GM18499 (cell line): Measurements from ENCODE around the gene ANAPC5.
"Not testable (repeated sequence)": the region's sequence is repeated elsewhere in the genome, so short reads cannot be mapped to it uniquely, and the experiment has no call there.

Source experiments
- ATAC-seq: cut with Tn5 transposase; IDR thresholded peaks from one replicate; pipeline ENCODE4 v1.9.1; 2021; ENCODE audit warnings: moderate number of reproducible peaks; ENCODE audit not compliant: insufficient read depth, unreplicated experiment

ANAPC5 gene

DNA sequence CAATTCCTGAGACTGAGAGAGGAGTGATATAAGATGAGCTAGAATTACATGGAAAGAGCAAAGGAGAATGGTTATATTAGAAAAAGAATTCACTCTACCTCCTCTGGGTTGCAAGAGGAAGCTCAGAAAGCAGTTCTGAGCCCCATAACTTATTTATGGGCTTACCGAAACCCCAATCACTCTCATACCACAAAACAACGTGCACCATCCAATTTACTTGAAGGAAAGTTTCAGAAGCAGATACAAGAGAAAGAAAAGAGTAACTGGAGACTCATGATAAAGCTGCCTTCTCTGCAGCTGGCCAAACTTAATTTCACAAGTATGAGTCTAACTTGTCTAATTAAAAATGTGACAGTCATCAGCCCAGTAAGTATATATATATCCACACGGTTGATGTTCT is 28.3 kb downstream of the ANAPC5 start:
- ATAC-seq = no peak

DNA sequence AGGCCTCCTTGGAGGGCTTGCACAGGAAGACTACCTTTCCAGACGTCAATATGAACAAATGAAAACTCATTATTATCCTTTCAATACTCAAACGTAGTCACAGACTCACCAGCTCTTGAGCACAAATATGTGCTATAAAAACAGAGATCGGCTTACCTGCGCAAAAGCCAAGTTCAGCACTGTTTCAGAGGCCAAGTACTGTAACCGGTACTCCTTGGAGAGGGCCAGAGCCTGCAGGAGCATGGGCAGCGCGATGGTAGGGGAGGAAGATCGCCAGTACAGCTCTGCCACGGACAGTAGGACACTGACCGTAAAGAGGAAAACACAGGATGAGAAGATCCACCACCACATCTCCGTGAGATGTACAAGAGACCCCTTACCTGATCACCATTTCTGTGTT is 34.1 kb downstream of the ANAPC5 start:
- ATAC-seq = no peak

DNA sequence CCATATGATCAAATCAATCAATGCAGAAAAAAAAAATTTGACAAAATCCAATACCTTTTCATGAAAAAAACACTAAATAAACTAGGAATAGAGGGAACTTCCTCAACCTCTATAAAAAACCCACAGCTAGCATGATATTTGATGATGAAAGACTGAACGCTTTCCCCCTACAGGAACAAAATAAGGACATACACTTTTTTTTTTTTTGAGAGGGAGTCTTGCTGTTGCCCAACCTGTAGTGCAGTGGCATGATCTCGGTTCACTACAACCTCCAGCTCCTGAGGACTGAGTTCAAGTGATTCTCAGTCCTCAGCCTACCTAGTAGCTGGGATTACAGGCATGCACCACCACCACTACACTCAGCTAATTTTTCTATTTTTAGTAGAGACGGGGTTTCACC is 37.8 kb downstream of the ANAPC5 start:
- no peak for ATAC-seq

DNA sequence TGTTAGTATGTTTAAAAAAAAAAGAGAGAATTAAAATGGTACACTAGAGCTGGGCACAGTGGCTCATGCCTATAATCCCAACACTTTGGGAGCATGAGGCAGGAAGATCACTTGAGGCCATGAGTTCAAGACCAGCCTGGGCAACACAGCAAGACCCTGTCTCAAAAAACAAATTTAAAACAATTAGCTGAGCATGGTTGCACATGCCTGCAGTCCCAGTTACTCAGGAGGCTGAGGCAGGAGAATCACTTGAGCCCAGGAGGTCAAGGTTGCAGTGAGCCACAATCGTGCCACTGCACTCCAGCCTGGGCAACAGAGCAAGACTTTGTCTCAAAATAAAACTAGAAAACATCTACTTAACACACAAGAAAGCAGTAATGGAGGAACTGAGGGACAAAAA is 42.0 kb downstream of the ANAPC5 start:
- ATAC-seq = not testable (repeated sequence)

DNA sequence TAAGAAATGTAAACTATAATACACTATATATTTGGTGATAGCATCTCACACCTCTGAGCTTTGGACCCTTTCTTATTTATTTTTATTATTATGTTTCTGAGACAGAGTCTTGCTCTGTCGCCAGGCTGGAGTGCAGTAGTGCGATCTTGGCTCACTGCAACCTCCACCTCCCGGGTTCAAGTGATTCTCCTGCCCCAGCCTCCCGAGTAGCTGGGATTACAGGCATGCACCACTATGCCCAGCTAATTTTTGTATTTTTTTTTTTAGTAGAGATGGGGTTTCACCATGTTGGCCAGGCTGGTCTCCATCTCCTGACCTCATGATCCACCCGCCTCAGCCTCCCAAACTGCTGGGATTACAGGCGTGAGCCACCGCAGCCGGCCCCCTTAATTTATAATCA is 44.8 kb downstream of the ANAPC5 start:
- ATAC-seq = not testable (repeated sequence)

DNA sequence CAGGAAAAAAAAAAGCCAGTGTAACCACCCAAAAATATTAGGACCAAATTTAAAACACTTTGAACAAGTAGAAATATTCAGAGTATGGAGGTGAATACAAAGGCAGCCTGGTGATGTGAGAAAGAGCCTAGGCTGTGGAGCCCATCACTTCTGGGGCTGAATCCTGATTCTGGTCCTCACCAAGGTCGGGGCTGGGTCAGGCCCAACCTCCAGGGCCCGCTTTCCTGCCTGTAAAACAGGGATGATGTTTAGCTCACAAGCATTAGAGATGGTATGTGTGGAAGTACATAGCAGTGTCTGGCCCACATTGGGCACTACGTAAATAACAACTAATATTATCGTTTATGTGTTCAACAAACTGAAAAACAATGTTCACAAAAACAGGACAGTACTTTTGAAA is 47.9 kb downstream of the ANAPC5 start:
- no peak for ATAC-seq

DNA sequence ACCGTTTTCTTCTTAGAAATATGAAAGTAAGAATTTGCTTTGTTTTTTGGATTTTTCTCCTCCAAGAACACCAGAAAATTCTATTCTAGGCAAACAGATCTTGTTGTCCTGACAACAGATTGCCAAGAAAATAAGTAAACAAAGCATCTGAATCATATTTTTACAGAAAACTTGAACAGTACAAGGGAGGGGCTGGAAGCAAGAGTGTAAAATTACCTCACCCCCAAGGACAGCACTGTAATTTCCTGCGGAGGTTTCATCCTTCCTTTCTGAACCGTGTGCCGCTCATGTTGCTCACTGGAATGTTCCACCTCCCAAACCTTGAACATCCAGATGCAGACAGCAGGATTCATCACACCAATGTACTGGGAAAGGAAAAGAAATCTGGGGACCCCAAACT is 50.3 kb downstream of the ANAPC5 start:
- ATAC-seq = no peak

DNA sequence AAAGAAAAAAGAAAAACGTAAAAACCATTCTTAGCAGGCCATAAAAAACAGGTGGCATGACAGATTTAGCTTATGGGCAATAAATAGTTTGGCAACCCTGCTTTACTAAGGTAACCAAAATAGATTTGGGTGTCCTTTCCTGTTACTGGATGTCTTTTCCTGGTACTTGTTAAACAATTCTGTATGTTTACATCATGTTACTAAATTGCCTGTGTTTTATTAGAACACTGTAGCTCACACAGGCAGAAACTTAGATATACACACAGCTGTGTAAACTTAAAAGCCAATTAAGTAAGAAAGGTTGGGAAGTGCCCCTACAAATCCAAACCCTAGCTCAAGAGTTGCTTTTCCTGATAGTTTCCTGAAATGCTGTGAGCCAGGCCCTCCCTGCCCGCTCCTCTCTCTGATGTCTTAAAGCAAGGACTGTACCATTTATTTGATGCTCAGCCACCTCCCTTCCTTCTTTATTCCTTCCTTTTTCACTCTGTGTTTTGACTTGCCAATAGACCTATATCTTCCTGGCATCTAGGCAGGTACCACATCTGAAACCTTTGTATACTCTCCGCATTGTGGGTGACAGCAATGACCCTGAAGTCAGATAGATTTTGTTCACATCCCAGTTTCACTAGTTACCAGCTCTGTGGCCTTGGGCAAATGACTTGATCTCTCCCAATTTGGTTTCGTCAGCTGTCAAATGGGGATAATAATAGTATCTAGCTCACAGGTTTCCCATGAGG is 52.0 kb downstream of the ANAPC5 start:
- ATAC-seq = no peak

DNA sequence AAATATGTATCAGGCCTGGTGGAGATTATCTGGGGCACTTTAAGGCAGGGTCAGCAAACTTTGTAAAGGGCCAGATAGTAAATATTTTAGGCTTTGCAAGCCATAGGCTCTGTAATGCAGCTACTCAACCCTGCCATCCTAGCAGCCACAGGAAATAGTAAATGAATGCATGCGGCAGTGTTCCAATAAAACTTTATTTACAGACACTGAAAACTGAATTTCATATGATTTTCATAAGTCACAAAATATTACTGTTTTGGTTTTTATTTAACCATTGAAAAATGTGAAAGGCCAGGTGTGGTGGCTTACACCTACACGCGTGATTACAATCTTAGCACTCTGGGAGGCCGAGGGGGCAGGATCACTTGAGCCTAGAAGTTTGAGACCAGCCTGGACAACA is 52.5 kb downstream of the ANAPC5 start:
- no peak for ATAC-seq

DNA sequence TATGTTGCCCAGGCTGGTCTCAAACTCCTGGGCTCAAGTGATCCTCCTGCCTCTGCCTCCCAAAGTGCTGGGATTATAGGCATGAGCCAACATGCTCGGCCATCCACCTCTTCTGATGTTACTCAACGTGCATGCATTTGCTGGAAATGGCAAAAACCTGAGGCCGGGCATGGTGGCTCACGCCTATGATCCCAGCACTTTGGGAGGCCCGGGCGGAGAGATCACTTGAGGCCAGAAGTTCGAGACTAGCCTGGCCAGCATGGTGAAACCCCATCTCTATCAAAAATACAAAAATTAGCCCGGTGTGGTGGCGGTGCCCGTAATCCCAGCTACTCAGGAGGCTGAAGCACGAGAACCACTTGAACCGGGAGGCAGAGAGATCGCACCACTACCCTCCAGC is 53.8 kb downstream of the ANAPC5 start:
- not testable (repeated sequence) for ATAC-seq

DNA sequence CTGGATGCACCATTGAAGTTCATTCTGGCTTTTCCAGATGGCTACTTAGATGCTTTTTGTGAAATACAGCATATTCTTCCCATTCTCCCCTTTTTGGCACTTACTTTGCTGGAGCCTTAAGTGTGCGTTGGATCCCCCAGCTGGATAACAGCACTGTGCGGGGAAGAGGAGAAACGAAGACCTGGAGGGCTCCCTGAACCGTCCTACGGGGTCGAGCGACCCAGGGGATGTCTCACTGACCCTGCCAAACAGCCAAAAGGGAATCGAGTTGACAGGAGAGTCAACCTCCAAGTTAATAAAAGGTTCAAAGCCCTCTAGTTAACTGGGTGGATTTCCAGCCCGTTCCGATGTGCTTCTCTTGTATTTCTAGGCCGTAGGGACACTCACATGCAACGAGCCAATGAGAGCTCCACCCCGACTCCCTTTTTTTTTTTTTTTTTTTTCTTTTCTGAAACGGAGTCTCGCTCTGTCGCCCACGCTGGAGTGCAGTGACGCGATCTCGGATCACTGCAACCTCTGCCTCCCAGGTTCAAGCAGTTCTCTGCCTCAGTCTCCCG is 54.7 kb downstream of the ANAPC5 start:
- ATAC-seq = no peak

DNA sequence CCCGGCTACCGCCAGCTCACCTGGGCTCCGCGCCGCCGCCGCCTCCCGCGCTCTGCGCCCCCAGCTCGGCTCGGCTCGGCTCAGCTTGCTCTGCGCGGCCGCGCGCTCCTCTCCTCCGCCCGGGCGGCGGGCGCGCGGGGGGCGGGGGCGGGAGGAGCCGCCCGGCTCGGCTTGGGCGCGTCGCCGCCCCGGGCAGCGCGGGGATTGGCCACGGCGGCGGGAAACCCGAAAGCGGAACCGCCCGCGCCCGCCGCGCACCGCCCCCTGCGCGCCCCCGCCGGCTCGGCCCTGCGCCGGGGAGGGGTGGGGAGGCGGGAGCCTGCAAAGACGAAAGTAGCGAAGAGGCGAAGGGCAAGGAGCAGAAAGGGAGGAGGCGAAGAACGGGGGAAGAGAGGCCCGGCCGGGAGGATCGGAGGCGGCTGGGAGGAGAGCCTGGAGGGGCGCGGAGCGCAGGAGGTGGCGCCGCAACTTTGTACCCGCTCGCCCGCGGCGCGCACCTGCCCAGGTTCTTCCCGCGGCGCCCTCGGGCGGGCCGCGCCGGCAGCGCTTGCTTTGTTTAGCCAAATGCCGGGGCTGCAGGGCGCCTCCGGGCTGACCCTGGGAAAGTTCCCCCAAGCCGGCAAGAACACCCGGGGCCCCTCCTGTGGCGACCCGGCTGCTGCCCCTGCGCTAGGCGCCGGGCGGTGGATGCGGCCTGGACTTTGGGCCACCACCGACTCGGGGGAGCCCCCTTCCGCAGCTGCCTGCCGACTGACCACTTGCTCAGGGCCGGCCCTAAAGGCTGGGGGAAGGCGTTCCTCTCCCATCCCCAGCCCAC is 55.4 kb downstream of the ANAPC5 start, which contains the start of gene CAMKK2:
CAMKK2 (minus strand) TSS at position 92 of the 817 bp plus-strand sequence. CDS start 22,183 bp downstream, outside the sequence.
- ATAC-seq = no peak

DNA sequence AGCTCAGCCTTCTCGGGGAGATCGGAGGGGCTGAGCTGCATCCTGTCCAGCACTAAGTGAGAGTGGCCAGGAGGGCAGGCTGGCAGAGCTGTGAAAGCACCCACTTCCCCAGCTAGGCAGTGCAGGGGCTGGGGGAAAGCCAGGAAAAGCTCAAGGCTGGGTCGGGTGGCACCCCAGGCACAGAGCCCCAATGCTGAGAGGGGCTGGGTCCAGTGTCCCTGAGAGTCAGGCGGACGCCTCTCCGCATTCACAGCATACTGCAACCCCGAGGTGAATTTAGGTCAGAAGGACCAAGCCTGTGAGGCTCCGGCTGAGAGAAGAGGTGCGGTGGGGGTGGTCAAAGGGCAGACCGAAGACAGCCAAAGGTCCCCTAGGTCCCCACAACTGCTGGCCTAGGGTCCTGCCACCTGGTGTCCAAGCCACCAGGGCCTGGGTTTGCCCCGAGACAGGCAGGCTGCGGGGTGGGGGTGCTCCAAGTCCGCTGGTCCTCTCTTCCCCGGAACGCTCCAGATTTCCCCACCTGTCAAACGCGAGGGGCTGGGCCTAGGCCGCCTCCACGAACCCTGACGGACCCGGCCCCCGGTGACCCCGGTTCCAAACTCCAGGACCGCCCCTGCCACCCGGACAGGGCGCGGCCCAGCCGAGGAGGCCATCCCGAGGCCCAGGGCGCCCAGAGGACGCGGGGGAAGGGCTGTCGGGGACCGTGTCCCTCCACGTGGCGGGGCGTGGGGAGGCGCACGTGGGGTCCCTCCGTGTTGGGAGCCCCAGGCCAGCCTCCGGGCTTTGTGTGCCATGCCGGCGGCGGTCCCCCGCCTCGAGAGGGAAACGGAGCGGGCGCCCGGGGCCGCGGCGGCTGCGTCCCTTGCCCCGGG is 56.2 kb downstream of the ANAPC5 start:
- no peak for ATAC-seq

DNA sequence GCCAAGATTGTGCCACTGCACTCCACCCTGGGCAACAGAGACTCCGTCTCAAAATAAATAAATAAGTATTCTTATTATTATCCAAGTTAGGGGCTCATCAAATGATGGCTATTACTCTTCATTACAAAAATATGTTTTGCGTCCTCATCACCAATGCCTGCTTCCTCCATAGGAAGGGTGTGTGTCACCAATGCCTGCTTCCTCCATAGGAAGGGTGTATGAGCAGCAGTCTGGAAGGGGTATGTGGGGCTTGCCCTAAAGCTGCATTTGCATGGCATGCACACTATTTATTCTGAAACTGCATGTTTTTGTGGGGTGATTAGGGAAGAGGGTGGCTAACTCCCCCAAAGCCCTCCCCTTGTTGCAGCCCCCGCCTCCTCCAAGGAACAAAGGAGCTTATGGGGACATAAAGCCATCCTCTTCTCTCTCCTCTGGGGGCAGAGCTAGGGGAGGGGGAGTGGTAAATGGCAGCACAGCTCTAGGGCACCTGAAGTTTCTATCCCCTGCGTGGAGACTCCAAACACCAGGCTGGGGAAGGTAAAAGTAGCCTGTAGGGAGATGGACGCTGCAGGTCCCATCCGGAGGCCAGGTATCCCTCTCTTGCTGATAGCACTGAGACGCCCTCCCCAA is 57.0 kb downstream of the ANAPC5 start:
- ATAC-seq = no peak

DNA sequence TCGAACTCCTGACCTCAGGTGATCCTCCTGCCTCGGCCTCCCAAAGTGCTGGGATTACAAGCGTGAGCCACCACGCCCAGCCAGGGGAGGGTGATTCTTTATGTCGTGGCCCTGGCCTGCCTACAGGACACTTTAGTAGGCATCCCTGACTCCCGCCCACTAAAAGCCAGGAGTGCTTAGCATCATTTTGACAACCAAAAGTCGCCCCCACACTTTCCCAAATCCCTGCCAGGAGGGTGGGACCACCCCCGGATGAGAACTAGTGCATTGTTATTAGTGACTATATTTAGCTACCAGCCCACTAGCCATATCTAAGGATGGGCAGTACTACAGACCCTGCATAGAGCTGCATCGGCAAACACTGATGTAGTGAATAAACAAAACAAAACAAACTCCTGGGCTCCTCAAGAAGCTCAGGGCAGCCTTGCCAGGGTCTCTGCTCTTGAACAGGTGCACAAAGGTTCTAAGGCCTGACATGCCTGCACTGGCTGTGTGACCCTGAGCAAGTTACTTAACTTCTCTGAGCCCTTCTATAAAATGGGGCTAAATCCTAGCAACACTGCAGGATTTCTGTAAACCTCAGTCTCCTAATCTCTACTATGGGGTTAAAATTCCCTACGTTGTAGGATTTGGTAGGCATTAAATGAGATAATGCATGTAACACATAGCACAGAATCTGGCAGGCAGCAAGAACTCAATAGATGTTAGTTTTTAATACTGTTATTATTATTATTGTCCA is 57.9 kb downstream of the ANAPC5 start:
- no peak for ATAC-seq

DNA sequence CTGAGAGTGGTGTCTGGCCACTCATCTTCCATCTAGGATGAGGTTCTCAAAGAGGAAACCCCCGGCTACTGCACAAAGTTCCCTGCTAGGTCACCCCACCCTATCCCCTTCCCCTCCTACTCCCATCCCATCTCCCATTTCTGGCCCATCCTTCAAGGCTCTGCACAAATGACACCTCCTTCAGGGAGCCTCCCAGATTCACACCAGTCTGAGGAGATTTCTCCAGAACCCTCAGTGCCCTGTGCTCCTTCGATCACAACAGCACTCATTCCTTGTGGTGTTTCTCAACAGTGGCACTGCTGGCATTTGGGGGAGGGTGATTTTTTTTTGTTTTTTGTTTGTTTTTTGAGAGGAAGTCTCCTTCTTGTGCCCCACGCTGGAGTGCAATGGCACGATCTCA is 58.6 kb downstream of the ANAPC5 start:
- ATAC-seq = no peak

DNA sequence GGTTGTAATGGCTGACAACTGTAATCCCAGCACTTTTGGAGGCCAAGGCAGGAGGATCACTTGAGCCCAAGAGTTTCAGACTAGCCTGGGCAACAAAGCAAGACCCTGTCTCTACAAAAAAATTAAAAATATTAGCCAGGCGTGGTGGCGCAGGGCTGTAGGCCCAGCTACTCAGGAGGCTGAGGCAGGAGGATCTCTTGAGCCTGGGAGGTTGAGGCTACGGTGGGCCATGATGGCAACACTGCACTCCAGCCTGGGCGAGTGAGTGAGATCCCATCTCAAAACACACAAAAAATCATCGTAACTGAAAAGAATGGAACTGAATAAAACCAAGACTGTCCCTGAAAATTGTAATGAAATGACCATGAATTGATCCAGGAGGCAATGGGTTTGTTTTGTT is 61.8 kb downstream of the ANAPC5 start:
- no peak for ATAC-seq

DNA sequence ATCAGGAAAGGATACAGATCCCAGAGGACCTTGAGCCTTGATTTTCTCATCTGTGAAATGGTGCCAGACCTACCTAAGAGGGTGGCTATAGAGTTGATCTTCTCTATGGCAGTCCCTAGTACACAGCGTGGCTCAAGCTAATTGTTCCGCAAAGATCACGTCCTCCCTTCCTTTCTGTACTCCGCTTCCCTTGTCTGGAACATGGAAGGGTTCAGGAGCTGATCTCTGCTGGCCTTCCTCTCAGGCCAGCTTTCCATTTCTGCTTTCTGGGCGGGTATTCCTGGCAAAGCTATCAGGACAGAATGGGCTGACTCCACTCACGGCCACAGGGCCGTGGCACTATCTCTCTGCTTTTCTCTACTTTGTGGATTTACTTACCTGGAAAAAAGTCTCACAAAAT is 62.2 kb downstream of the ANAPC5 start:
- ATAC-seq = no peak

DNA sequence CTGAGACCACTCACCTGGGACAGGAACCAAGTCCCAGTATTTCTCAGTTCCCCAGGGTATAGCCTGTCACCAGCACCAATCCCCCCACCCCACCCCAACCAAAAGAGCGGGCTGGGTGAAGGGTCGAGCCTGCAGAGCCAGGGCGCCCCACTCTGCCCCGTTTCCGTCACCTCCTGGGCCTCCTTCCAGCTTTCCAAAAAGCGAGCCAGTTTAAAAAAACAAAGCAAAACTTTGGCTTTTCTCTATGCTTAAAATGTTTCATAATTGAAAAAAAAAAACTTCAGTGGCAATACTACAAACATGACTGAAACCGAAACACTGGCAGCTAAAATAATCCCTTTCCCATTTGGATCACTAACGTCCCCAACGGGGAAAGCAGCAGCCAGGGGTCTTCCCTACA is 63.2 kb downstream of the ANAPC5 start:
- no peak for ATAC-seq
